Measurements from ENCODE around the gene SLC25A21. TPM values are rescaled to one million over a fixed set of nuclear protein-coding genes. Genes with fewer than 3 reads are reported as not detected.

The SLC25A21 gene
- total and polyA plus RNA-seq, 10 of the 15 experiments (the other 5 are each of a cell fraction or from before 2014, with no cell fraction given), result 0.06 to 0.72 (median 0.17) TPM; not detected in 3

GRCh38 chr14:36916668-36917067, 255.7 kb downstream of the SLC25A21 start:
- H3K9me3 ChIP-seq (replicated peaks; ENCODE audit: control insufficient read depth, insufficient read depth, low read length), result no peaks in the 10 kb centered on the region
- BruUV-seq (replicated peaks), result no TSS peak
- DNase-seq (ENCODE audit: low read depth, low spot score), result no peak
- H3K36me3 ChIP-seq (ENCODE audit: control insufficient read depth in 2 of 2, insufficient read depth in 2 of 2, low read length in 1 of 2), result no peaks in the 10 kb centered on the region
- H3K4me2 ChIP-seq (ENCODE audit: control insufficient read depth, insufficient read depth), result no peak overlapping the region
- ATAC-seq, result no peak
- intact Hi-C loops (cut with micrococcal nuclease; ENCODE audit: unreplicated experiment), result no loop called here
- no peaks in the 10 kb centered on the region for H3K4me1 ChIP-seq (ENCODE audit: control insufficient read depth, insufficient read depth, low read length)
- RAD21 ChIA-PET (ENCODE audit: unreplicated experiment), result no interaction called here
- no peak for FAIRE-seq
- no peak overlapping the region for H2AFZ ChIP-seq (ENCODE audit: control insufficient read depth, low read depth, low read length)
- TF ChIP-seq TAF1 (IDR thresholded peaks at IDR 0.05; ENCODE audit: borderline replicate concordance, low read depth, low read length), result no peak
- no peak for TF ChIP-seq ZNF207 (IDR thresholded peaks at IDR 0.05; ENCODE audit: borderline replicate concordance)
- no peak for TF ChIP-seq ZNF687 (IDR thresholded peaks at IDR 0.05)
- TF ChIP-seq E2F4 (IDR thresholded peaks at IDR 0.05; ENCODE audit: low read depth, low read length), result no peak
- TF ChIP-seq YBX1 (IDR thresholded peaks at IDR 0.05), result no peak
- no peak for TF ChIP-seq ETV6 (conservative IDR thresholded peaks at IDR 0.05 in 1 of 2, IDR thresholded peaks at IDR 0.05 in 1 of 2; ENCODE audit: borderline replicate concordance in 1 of 2, low read depth in 1 of 2)
- TF ChIP-seq BRCA1 (IDR thresholded peaks at IDR 0.05; ENCODE audit: low read depth, low read length), result no peak
- no peak for TF ChIP-seq NFYA (IDR thresholded peaks at IDR 0.05; ENCODE audit: borderline replicate concordance, low read depth, low read length)
- TF ChIP-seq ZSCAN29 (IDR thresholded peaks at IDR 0.05), result no peak
- no peak for TF ChIP-seq ZNF622 (IDR thresholded peaks at IDR 0.05)
- no peak for TF ChIP-seq CREM (IDR thresholded peaks at IDR 0.05; ENCODE audit: low read depth)
- no peak for TF ChIP-seq SP1 (IDR thresholded peaks at IDR 0.05; ENCODE audit: low read depth, low read length)
- no peak for TF ChIP-seq NFIC (IDR thresholded peaks at IDR 0.05; ENCODE audit: low read depth, low read length)
- TF ChIP-seq NRF1 (conservative IDR thresholded peaks at IDR 0.05; ENCODE audit: low read depth, low read length), result no peak
- TF ChIP-seq TCF12 (IDR thresholded peaks at IDR 0.05; ENCODE audit: low read depth, low read length), result no peak
- no peak for TF ChIP-seq TCF7 (IDR thresholded peaks at IDR 0.05; ENCODE audit: borderline replicate concordance)
- no peak for TF ChIP-seq POLR2AphosphoS2 (IDR thresholded peaks at IDR 0.05; ENCODE audit: low read depth, low read length)
- TF ChIP-seq JUNB (IDR thresholded peaks at IDR 0.05), result no peak
- H4K20me1 ChIP-seq (ENCODE audit: control insufficient read depth, insufficient read depth), result no peaks in the 10 kb centered on the region
- POLR2A ChIA-PET, result no interaction called here
- WGBS (ENCODE audit: insufficient coverage, insufficient replicate concordance, low lambda C conversion rate, missing lambda C conversion rate), result 23% methylated on average over 2 of the region's 2 CpGs
- CTCF ChIA-PET, result interaction anchor here (1.1 kb wide), 1 partner anchor 117 kb away, joined by 4 read pairs; no protein-coding TSS in a partner anchor
- in situ Hi-C loops (cut with MboI), result no loop called here
- H3K27me3 ChIP-seq (replicated peaks in 1 of 2; ENCODE audit: control insufficient read depth in 2 of 2, insufficient read depth in 2 of 2, low read length in 1 of 2), result no peaks in the 10 kb centered on the region
- H3K27ac ChIP-seq (ENCODE audit: control insufficient read depth, insufficient read depth), result no peak overlapping the region
- no peak overlapping the region for H3K4me3 ChIP-seq
- no peaks in the 10 kb centered on the region for H3K79me2 ChIP-seq (ENCODE audit: control insufficient read depth, insufficient read depth, low read length)
- SMC1A ChIA-PET (ENCODE audit: uncharacterized antibody, unreplicated experiment), result no interaction called here
- H3K9ac ChIP-seq (ENCODE audit: control insufficient read depth, insufficient read depth, low read length), result no peak overlapping the region

Data from GM12878 (cell line).